Smooth muscle cell of the brain vasculature (primary cell): ENCODE measurements around the gene SPPL2C.

Source experiments
- DNase-seq: peaks from one replicate; pipeline ENCODE4 v3.0.0-alpha.2; 2012; ENCODE audit warnings: low read depth, low spot score

Gene SPPL2C

DNA sequence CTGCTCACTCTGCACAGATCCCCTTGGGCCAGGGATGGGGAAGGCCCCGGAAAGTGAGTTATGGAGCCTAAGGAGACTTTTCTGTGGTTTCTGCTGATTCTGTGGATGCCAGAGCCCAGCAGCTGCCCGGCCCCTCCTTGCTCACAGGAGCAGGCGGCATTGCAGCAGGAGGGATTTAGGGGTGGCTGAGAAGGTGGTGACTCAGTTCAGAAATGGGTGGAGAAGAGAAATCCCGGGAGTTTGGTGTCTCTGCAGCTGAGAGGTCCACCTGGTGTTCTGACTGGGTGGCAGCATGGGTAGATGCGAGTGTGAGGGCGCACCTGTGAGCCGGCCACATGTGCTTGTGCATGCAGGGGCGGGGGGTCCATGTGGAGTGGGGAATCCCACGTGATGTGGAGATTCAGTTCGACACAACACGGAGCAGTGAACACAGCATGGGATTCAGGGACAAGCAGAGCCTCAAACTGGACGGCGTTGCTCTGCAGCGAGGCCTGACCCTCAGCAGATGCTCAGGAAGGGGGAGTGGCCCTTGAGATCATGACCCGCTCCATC lies 16.0 kb upstream of the SPPL2C start:
- no peak for DNase-seq

DNA sequence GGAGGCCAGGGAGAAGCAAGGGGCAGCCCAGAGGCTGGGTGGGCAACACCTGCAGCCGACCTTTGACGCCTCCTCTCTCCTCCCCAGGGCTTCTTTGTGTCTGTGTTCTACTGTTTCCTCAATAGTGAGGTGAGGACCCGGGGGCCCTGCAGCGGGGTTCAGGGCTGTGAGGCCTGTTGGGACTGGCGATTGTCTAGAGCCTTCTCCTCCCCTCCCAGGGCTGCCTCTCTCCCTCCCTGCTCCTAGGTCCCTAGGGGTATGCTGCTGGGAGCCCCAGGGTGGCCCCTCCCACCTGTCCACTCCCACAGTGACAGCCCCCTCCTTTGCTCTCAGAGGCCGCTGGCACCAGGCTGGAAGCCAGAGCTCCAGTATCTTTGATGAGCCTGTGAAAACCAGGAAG lies 10.8 kb upstream of the SPPL2C start:
- no peak for DNase-seq

DNA sequence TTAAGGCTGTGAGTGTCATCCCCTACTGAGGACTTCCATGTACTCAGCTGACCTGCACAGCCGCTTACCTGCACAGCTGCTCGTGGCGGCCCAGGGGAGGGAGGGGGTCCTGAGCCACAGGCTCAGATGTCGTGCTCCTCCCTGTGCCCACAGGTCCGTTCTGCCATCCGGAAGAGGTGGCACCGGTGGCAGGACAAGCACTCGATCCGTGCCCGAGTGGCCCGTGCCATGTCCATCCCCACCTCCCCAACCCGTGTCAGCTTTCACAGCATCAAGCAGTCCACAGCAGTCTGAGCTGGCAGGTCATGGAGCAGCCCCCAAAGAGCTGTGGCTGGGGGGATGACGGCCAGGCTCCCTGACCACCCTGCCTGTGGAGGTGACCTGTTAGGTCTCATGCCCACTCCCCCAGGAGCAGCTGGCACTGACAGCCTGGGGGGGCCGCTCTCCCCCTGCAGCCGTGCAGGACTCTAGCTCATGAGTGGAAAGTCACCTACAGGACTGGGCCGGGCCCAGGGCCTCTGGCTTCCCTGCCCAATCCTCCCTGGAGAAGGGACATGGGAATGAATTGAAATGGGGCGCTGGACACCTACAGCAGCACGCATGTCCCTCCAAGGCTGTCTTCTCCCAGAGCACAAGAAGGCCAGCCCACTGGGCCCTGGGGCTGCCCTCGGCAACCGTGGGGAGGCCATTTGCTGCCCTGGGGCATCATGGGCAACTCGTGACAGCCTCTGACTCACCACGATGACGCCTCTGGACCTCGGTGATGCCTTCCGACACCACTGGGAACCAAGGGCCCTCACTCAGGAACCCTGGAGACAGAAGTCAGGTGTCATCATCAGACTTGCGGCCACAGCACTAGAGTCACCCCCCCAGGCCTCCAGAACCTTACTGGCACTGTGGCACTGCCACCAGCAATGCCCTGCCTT lies 9.9 kb upstream of the SPPL2C start:
- DNase-seq, result no peak

DNA sequence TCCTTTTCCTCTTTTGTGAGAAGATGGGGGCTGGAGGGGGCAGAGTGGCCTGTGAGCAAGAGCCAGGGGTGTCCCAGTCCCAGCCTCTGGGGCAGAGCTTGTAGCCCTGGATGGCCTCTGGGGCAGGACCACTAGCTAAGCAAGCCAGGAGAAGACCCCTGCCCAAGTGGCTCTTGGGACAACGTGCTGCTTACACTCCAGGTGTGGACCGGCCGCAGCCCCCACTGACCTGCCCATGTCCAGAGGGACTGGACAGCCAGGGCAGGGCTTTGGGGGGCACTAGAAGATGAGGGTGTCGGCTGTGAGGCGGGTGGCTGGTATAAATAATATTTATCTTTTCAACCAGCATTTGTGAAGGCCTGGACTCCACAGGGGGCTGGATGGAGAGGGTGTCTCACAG lies 9.2 kb upstream of the SPPL2C start:
- DNase-seq, result no peak

DNA sequence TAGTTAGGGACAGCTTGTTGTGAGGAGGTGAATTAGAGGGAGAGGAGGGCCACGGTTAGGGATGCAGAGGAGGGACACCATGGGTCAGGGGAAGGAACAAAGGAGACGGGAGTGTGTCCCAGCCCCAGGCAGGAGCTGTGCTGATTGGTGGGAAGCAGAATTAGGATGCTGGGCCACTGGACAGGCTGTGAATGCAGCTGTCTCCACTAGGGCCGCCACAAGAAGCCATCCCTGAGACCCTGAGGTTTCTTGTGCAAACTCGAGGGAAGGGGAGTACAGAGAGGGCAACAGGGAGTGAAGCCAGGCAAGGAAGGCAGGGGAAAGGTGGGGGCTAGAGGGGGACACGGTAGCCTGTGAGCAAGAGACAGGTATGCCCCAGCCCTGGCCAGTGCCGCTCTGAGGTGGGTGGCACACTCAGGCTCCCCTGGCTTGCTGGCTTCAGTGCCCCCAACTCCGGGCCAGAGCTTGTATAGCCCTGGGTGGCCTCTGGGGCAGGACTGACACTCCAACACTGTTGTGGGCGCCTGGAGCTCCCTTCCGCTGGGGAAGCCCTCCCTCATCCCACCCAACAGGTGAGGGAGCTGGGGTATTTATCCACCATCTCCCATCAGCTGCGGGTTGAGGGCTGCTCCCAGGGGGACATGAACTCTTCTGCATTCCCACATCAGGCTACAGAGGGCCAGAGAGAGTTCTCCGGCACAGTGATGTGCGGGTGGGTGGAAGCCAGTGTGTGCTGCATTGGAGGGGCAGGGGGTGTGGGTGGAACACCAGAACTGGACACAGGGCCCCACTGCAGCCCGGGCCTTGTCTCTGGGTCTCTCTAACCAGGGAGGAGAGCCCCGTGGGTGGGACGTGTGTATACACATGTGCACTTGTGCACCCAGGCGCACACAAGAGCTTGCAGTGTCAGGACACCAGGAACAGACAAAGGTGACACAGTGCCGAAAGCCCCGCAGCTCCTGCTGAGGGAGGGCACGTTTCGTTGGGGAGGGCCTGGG lies 8.3 kb upstream of the SPPL2C start:
- no peak for DNase-seq

DNA sequence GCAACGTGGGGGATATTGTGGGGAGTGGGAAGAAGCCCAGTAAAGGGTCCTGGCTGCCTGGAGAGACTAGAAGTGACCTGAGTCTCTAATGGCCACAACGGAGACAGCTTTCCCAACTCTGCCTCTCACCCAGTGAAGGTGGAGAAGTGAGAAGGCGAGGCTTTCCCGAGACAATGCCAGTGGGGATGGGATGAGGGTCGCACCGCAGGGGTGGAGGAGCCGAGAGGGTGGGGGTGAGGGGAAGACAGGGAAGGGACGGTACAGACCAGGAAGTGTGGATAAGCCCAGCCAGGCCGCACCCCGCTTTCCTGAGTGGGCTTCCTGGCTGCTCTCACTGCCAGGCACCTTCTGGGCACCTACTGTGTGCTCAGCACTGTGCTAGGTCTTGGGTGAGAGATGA lies 7.5 kb upstream of the SPPL2C start:
- no peak for DNase-seq

DNA sequence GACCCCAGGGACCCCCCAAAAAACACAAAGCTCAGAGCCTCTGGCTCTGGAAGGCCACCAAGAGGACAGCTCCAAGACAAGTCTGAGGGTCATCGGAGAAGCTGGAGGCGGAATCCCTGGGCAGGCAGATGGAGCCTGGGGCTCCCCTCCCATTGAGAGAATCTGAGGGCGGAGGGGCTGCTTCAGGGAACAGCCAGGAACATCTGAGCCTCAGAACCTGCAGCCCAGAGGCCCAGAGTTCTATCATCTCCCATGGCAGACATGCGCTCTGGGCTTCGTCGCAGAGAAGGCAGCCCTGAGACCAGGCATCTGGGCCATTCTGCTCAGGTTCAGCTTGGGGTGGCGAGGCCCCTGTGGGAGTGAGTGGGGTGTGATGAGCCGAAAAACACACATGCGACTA lies 7.1 kb upstream of the SPPL2C start:
- no peak for DNase-seq

DNA sequence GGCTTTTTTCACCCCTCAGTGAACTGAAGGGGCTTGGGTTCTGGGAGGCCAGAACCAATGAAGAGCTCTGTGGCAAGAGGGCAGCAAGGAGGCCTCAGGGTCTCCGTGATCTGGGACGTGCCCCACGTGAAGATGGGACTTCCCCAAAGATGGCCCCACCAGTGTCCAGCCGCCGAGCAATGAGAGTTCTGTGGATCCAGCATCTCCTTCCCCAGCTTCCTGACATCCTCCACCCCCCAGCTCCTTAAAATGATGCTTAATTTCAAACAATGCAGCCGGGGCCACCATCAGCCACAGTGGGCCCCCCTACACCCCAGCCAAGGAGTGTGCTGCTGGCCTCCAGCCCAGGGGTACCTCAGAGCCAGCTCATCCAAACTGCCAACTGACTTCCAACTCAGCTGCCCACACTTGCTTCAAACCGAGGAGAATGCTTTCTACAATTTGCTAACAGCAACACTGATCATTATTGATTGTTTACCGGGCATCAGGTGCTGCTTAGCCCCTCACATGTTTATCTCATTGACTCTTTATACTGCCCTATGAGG lies 5.9 kb upstream of the SPPL2C start:
- DNase-seq, result no peak

DNA sequence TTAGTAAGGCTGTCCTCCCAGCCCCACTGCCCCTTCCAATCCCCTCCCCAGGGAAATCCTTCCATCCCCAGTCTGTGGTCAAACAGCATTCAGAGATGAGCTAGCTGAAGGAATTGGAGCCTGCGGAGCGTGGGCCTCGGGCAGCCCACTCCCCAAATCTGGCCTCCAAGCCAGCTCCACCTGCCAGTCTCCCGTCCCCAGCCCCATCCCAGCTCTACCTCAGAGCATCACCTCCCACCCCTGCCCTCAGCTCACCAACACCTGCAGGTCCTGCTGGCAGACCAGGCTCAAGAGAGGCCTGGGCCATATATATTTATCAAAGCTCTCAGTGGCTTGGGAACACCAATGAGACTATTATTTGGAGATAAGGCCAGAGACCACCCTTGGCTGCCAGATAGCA lies 5.2 kb upstream of the SPPL2C start:
- DNase-seq, result no peak

DNA sequence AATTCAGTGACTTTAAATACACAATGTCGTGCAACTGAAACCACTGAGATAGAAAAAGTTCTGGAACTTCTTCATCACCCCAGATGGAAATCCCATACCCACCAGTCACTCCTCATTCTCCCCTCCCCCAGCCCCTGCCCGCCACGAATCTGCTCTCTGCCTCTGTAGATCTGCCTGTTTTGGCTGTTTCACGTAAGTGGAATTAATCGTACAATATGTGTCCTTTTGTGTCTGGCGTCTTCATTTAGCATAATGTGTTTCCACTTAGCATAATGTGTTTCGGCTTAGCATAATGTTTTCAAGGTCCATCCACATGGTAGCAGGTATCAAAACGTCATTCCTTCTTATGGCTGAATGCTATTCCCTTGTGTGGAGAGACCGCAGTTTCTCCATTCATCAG lies 3.5 kb upstream of the SPPL2C start:
- DNase-seq, result no peak

DNA sequence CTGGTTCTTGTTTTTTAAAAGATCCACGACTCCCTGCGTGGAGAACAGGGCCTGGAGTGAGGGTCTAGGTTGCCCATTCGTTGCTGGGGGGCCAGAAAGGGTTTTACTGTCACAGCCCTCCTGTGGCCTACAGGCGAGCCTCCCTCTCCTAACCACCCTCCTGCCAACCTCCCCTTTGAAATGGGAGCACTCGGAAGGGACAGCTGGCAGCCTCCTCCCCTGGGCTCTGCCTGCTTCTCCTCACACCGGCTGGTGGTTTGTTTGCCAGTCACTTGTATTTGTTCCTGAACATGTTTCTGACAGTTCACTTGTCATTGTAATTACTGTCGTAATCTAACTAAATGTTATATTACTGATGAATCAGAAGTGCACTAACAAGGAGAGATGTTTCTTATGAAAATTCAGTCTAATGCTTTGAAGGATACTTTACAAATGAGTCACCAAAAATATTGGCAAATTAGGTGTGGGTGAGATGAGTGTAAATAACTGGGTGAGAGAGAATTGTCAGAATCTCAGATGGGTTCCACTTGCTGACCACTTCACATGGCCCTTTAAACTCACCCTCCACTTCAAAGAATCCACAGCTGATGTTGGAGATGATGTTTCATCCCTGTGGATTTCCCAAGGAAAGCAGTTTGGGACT lies 2.7 kb upstream of the SPPL2C start:
- DNase-seq, result no peak

DNA sequence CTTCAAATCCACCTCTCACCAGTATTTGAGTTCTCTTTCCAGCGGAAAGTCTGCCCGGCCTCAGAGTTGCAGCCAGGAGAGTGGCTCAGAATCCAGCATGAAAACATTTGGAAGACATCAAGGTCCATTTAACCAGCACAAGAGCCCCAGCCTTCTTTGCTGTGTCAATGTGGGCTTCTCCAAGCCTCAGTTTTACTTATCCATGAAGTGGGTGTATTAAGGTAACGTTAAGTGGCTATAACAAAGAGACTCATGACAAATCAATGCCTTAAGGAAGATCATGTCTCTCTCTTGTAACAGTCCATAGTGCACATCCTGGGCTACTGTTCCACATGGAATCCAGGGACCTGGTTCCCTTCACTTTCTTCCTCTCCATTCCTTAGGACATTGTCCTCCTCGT lies 959 bp upstream of the SPPL2C start:
- no peak for DNase-seq

DNA sequence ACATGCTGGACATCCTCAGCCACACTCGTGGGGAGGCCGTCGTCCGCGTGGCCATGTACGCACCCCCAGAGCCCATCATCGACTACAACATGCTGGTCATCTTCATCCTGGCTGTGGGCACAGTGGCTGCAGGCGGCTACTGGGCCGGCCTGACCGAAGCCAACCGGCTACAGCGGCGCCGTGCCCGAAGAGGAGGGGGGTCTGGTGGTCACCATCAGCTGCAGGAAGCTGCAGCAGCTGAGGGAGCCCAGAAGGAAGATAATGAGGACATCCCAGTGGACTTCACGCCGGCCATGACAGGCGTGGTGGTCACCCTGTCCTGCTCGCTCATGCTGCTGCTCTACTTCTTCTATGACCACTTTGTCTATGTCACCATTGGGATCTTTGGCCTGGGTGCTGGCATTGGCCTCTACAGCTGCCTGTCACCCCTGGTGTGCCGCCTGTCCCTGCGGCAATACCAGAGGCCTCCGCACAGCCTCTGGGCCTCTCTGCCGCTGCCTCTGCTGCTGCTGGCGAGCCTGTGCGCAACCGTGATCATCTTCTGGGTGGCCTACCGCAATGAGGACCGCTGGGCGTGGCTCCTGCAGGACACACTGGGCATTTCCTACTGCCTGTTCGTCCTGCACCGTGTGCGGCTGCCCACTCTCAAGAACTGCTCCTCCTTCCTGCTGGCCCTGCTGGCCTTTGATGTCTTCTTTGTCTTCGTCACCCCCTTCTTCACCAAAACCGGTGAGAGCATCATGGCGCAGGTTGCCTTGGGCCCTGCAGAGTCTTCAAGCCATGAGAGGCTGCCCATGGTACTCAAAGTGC lies 900 bp downstream of the SPPL2C start:
- DNase-seq, result no peak

DNA sequence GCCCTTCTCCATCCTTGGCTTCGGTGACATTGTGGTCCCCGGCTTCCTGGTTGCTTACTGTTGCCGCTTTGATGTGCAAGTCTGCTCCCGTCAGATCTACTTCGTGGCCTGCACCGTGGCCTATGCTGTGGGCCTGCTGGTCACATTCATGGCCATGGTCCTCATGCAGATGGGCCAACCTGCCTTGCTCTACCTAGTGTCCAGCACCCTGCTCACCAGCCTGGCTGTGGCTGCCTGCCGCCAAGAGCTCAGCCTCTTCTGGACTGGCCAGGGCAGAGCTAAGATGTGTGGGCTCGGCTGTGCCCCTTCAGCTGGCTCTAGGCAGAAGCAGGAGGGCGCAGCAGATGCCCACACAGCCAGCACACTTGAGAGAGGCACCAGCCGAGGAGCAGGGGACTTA lies 1.5 kb downstream of the SPPL2C start:
- no peak for DNase-seq

DNA sequence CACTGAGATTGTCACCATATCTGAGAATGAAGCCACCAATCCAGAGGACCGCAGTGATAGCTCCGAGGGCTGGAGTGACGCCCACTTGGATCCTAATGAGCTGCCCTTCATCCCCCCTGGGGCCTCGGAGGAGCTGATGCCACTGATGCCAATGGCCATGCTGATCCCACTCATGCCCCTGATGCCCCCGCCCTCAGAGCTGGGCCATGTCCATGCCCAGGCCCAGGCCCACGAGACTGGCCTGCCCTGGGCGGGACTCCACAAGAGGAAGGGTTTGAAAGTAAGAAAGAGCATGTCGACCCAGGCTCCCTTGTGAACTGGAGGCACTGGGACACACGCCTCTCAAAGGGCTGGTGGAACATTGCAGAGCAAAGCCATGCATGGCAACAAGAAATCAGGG lies 2.0 kb downstream of the SPPL2C start:
- DNase-seq, result no peak

DNA sequence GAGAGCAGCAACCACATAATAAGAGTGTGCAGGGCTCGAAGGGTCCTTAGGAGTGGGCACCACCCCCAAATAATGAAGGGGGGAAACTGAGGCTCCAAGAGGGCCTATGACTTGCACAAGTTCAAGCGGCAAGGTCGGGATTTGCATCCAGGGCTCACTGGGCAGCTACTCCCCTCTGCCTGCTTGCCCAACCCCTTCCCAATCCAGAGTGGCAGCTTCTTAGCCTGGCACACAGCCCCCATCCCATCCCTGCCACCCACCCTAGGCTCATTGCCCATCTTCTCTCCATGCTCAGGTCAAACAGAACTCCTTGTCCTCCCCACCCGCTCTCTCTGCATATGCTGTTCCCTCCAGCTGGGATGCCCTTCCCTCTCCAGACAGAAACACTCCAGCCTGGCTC lies 2.4 kb downstream of the SPPL2C start:
- DNase-seq, result no peak

DNA sequence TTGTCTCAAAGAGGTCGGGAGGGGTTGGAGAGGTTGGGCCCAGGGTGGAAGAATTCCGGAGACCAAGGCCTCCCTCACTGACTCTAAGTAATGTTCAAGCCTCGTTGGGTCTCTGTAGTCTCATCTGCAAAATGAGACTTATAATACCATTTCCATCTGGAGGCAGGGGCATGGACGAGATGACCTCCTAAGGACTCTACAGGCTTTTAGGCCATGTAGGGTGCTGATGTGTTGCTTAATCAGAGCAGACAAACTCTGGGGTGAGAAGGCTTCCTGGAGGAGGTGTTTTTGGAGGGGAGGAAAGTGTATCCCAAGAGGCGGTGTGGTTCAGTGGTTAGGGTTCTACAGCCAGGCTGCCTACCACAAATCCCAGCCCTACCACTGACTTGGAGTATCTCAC lies 3.1 kb downstream of the SPPL2C start:
- no peak for DNase-seq

DNA sequence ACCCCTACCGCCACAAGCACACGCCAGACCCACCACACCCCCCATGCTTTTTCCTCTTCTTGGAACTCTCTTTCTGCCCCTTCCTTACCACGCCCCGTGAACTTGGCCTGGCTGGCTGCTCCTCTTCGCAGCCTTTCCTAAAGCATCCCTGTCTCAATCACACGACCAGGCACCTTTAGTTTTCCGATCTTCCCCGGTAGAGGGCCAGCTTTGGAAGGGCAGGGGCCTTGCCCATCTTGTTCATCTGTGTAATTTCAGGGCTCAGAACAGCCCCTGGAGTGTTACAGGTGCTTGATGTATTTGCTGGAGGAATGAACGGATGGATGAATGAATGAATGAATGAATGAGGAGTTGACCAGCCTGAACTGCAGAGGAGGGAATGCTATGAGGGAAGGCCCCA lies 3.7 kb downstream of the SPPL2C start:
- DNase-seq, result no peak

DNA sequence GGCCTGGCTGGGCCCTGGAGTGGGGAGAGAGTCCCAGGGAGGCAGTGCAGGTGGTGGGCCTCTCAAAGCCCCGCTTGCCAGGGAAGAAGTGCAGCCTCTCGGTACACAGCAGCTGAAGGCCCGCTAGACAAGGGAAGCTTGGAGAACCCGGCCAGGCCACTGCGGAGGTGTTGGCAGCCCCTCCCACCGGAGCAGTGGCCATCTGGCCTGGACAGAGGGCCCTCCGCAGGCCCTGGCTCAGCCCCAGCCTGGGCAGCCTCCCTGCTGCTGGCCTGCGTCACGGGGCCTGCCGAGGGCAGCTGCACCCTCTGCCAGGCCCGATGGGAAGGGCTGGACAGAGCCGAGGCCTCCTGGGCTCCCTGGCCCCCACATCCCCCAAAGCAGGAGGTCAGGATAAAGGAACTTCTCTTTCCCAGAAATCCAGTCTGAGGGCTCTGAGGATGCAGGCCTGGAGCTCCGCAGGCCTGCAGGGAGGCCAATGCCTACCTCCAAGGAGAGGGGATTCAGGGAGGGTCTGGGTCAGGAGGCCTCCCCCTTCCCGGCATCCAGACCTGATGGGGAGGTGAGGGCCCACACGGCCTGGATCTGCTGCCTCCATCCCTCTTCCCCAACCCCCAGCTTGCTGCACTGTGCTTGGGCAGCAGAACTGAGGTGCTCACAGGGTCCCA lies 4.3 kb downstream of the SPPL2C start:
- no peak for DNase-seq

DNA sequence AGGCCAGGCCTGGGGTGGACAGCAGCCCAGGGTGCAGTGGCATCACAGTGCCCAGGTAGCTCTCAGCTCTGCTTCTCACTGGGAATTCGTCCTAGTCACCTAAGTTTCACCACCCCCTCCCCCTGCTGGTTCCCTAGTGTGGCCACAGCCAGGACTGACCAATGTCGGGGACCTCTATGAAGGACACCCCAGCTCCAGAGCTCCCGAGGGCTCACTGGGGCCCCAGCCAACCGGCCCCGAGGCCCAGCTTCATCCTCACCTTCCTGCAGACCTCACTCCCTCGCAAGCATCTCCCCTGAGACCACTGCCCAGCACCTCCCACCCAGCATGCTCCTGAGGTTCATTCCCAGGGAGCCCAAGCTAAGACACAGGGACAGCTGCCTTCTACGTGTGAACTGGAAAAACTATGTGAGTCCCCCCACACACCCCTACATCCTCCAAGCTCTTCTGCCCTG lies 4.9 kb downstream of the SPPL2C start:
- DNase-seq, result no peak
